HepG2 (cell line): ENCODE measurements around the gene MEX3C. TPM values are rescaled to one million over a fixed set of nuclear protein-coding genes. Genes with fewer than 3 reads are reported as not detected.

Experiments
- ATAC-seq: fragments of 200-7000 bp; cut with Tn5 transposase; 3 replicates; pipeline ENCODE4 v1.9.1; 2020; ENCODE audit warnings: mild to moderate bottlenecking, moderate library complexity
- BruUV-seq: library from RNA; stranded (reverse); fragments of 400-500 nt; replicated peaks from 2 replicates; lab custom pipeline; 2021; lab: Mats Ljungman, UMichigan
- CTCF ChIA-PET: fragments of 300-600 bp; formaldehyde crosslinking; extraction: SDS; loops from one replicate; lab custom pipeline; 2021; ENCODE audit warnings: low total read pairs, inconsistent platforms, low intra/inter-chr PET ratio; lab: Yijun Ruan, JAX
- POLR2A ChIA-PET: fragments of 350-600 bp; sonication (Branson Sonifier 250); formaldehyde crosslinking; loops from one replicate; lab custom pipeline; 2020; ENCODE audit warnings: antibody characterized with exemption, inconsistent platforms; lab: Yijun Ruan, JAX
- DNase-seq: peaks from one replicate; pipeline ENCODE4 v3.0.0-alpha.2; 2015; ENCODE audit warnings: low spot score
- FAIRE-seq: peaks from 3 replicates; lab custom pipeline; 2011; peaks lifted over from hg19 to GRCh38; lab: Jason Lieb, UNC
- H2AFZ ChIP-seq: one replicate; pipeline ENCODE4 v1.6.1; 2011; ENCODE audit warnings: low read length, inconsistent platforms
- H3K27ac ChIP-seq: fragments of 300-600 bp; 3 replicates; pipeline ENCODE4 v1.8.0; 2011; ENCODE audit warnings: mixed run types, mild to moderate bottlenecking, mixed read lengths, low read length, inconsistent platforms; ENCODE audit not compliant: insufficient read depth; ENCODE audit errors: extremely low read length
- H3K27me3 ChIP-seq, 2 experiments: fragments of 200-600 bp in 1 of 2; 2 replicates in 1 of 2; 3 replicates in 1 of 2; pipeline versions ENCODE4 v1.6.0 to v1.8.0; 2011; ENCODE audit warnings: low read length in 2 of 2, mild to moderate bottlenecking in 2 of 2, moderate library complexity in 2 of 2, inconsistent platforms in 1 of 2; ENCODE audit not compliant: insufficient read depth in 2 of 2, control insufficient read depth in 1 of 2
- H3K36me3 ChIP-seq, 2 experiments: fragments of 200-600 bp in 1 of 2; replicated peaks in 1 of 2; 2 replicates in 1 of 2; 3 replicates in 1 of 2; pipeline versions ENCODE4 v1.5.1 to v1.8.0; 2011; ENCODE audit warnings: low read length in 2 of 2, inconsistent platforms in 1 of 2; ENCODE audit not compliant: insufficient read depth in 2 of 2, control insufficient read depth in 1 of 2
- H3K4me1 ChIP-seq: 2 replicates; pipeline ENCODE4 v1.5.1; 2012; ENCODE audit warnings: low read length, inconsistent platforms; ENCODE audit not compliant: insufficient read depth
- H3K4me2 ChIP-seq: 2 replicates; pipeline ENCODE4 v1.6.0; 2011; ENCODE audit warnings: low read depth, low read length, inconsistent platforms
- H3K4me3 ChIP-seq, 3 experiments: fragments of 200-600 bp in 1 of 3; sonication (generic), shearing (Covaris generic) in 1 of 3; replicated peaks in 1 of 3; 2 replicates each; pipeline ENCODE4 v1.5.1; 2011 to 2016; ENCODE audit warnings: low read length in 3 of 3, inconsistent platforms in 2 of 3, low read depth in 2 of 3, mild to moderate bottlenecking in 2 of 3, control low read depth in 1 of 3, mixed read lengths in 1 of 3; ENCODE audit not compliant: insufficient read depth in 1 of 3
- H3K79me2 ChIP-seq: one replicate; pipeline ENCODE4 v1.6.1; 2011; ENCODE audit warnings: low read length, inconsistent platforms; ENCODE audit not compliant: insufficient read depth
- H3K9ac ChIP-seq: 2 replicates; pipeline ENCODE4 v1.6.0; 2011; ENCODE audit warnings: mild to moderate bottlenecking, low read depth, low read length, inconsistent platforms; ENCODE audit not compliant: insufficient read depth
- H3K9me3 ChIP-seq: 2 replicates; pipeline ENCODE4 v1.5.1; 2012; ENCODE audit warnings: mild to moderate bottlenecking, low read length
- H4K20me1 ChIP-seq: 2 replicates; pipeline ENCODE4 v1.6.0; 2011; ENCODE audit warnings: inconsistent platforms, mild to moderate bottlenecking, low read length, moderate library complexity; ENCODE audit not compliant: insufficient read depth
- AGO2 ChIP-seq: fragments of 200-400 bp; formaldehyde crosslinking; optimal IDR thresholded peaks from 2 replicates; pipeline ENCODE3; 2017; ENCODE audit warnings: mild to moderate bottlenecking, low read depth, low read length, moderate library complexity
- ATF7-NPFF ChIP-seq: sonication (generic); formaldehyde crosslinking; IDR thresholded peaks from 2 replicates; pipeline ENCODE4 v1.8.1; 2023; ENCODE audit warnings: mild to moderate bottlenecking, low read depth, missing genetic modification reagents, moderate library complexity
- HNRNPK ChIP-seq: fragments of 200-400 bp; formaldehyde crosslinking; IDR thresholded peaks from 2 replicates; pipeline ENCODE4 v1.6.1; 2018; ENCODE audit warnings: low read length, low read depth, moderate library complexity, mild to moderate bottlenecking; ENCODE audit not compliant: poor library complexity, severe bottlenecking
- MED8 ChIP-seq: sonication (generic); formaldehyde crosslinking; IDR thresholded peaks from 2 replicates; pipeline ENCODE4 v1.8.1; 2023; ENCODE audit warnings: mild to moderate bottlenecking, missing genetic modification reagents; ENCODE audit not compliant: insufficient replicate concordance
- RAD21 ChIP-seq: fragments of 450-650 bp; formaldehyde crosslinking; IDR thresholded peaks from 2 replicates; pipeline ENCODE4 v1.5.0; 2020; ENCODE audit warnings: mild to moderate bottlenecking
- RAD51 ChIP-seq: fragments of 450-650 bp; IDR thresholded peaks from 2 replicates; pipeline ENCODE4 v1.6.1; 2016; ENCODE audit warnings: borderline replicate concordance
- ZNF501 ChIP-seq: sonication (generic); formaldehyde crosslinking; IDR thresholded peaks from 2 replicates; pipeline ENCODE4 v1.5.1; 2020; ENCODE audit warnings: mild to moderate bottlenecking, moderate library complexity, missing genetic modification reagents
- ZNF644 ChIP-seq: IDR thresholded peaks from 2 replicates; pipeline ENCODE4 v1.6.1; 2016; ENCODE audit warnings: low read depth
- ZNF710 ChIP-seq: sonication (generic); formaldehyde crosslinking; IDR thresholded peaks from 2 replicates; pipeline ENCODE4 v1.5.0; 2020; ENCODE audit warnings: mild to moderate bottlenecking, missing genetic modification reagents, borderline replicate concordance
- ZSCAN29 ChIP-seq: sonication (generic); formaldehyde crosslinking; conservative IDR thresholded peaks from 2 replicates; pipeline ENCODE4 v1.4.0; 2020; ENCODE audit warnings: mild to moderate bottlenecking, missing genetic modification reagents
- WGBS: methylation state at CpG from one replicate; pipeline ENCODE4 v1.1.6; 2017; ENCODE audit warnings: low lambda C conversion rate; 5-methylcytosine and 5-hydroxymethylcytosine counted together
- in situ Hi-C: cut with HindIII; loops from 2 replicates; pipeline ENCODE4 v1.10.0; 2017; ENCODE audit warnings: low pct_unique_long_range_greater_than_20kb; ENCODE audit not compliant: extremely low pct_ligation_motif_present
- intact Hi-C: fragments of 100-400 bp; cut with micrococcal nuclease; formaldehyde crosslinking; loops from one replicate; pipeline ENCODE4 v1.10.0; 2022; ENCODE audit not compliant: unreplicated experiment
- polyA plus RNA-seq, 8 experiments: library from polyadenylated mRNA; depleted of rRNA in 3 of 8; stranded (reverse) in 7 of 8; unstranded in 1 of 8; fragments of >200 nt; fragmentation: Illumina TruSeq in 4 of 8; extraction: Trizol in 4 of 8; gene quantifications; 2 replicates each; pipeline versions ENCODE4 v1.2.1 to v1.2.3, GENCODE V29; 2011 to 2016; ENCODE audit warnings: low read depth in 4 of 8, missing spikeins in 1 of 8, mixed read lengths in 1 of 8; ENCODE audit not compliant: insufficient read depth in 1 of 8
- total RNA-seq, 5 experiments: library from RNA; depleted of rRNA; stranded (reverse); fragments of >200 nt; fragmentation: Illumina TruSeq; extraction: Trizol; gene quantifications; 2 replicates each; pipeline ENCODE4 v1.2.3, GENCODE V29; 2016; ENCODE audit warnings: low read depth in 1 of 5

The MEX3C gene
- total and polyA plus RNA-seq, 2 of the 13 experiments (the other 11 are each of a cell fraction or from before 2014, with no cell fraction given): 34.8 to 36.4 TPM

GRCh38 chr18:51138936-51139335 lies 58.5 kb downstream of the MEX3C start:
- Histone ChIP-seq H3K27me3 (peaks cover 1 to 2% of the 10 kb centered on the region in 2 experiments; a peak in 2 of 5 replicates), H3K4me1 (peaks cover 10% of the 10 kb centered on the region; the same call in 1 of the 2 replicates), H2AFZ (no peak overlapping the region), H3K4me2 (no peak overlapping the region), H3K27ac (no peak overlapping the region), H3K9ac (no peak overlapping the region), H3K79me2 (no peaks in the 10 kb centered on the region), H3K36me3 (no peaks in the 10 kb centered on the region), H3K4me3 (no peak overlapping the region), H4K20me1 (no peaks in the 10 kb centered on the region), H3K9me3 (no peaks in the 10 kb centered on the region)
- no peak for DNase-seq
- in situ Hi-C loops: no loop called here
- 83% methylated on average over 8 of the region's 8 CpGs for WGBS
- intact Hi-C loops: loop anchor here (5.0 kb wide), 1 partner anchor 53 kb away; no protein-coding TSS in a partner anchor
- ChIA-PET POLR2A (no interaction called here), CTCF (no interaction called here)
- FAIRE-seq: no peak
- BruUV-seq: no TSS peak
- no peak for ATAC-seq
- TF ChIP-seq MED8 (CRISPR knock-in tag): no peak

- intact Hi-C loops: loop anchor here (5.0 kb wide), 1 partner anchor 54 kb away; no protein-coding TSS in a partner anchor
- TF ChIP-seq ZNF501 (CRISPR knock-in tag) (no peak), RAD21 (CRISPR knock-in tag) (no peak), ZSCAN29 (CRISPR knock-in tag) (no peak), ATF7-NPFF (CRISPR knock-in tag) (no peak), AGO2 (no peak), ZNF644 (CRISPR knock-in tag) (no peak), ZNF710 (CRISPR knock-in tag) (no peak), HNRNPK (no peak), RAD51 (no peak)
These were observed 59.6 kb downstream of the MEX3C start for GRCh38 chr18:51137891-51138290.

More at GRCh38 chr18:51137891-51138290, 59.6 kb downstream of the MEX3C start:
- no peak overlapping the region for H3K9ac ChIP-seq
- ATAC-seq (no peak), DNase-seq (no peak), FAIRE-seq (no peak)
- in situ Hi-C loops: no loop called here
- no peak overlapping the region for H3K4me3 ChIP-seq
- no peaks in the 10 kb centered on the region for H3K9me3 ChIP-seq
- no peaks in the 10 kb centered on the region for H3K36me3 ChIP-seq
- no peaks in the 10 kb centered on the region for H4K20me1 ChIP-seq
- H3K4me2 ChIP-seq: no peak overlapping the region
- no peak overlapping the region for H2AFZ ChIP-seq
- WGBS: 60% methylated on average over 1 of the region's 7 CpGs
- H3K27ac ChIP-seq: no peak overlapping the region
- CTCF ChIA-PET: no interaction called here
- H3K79me2 ChIP-seq: no peaks in the 10 kb centered on the region
- POLR2A ChIA-PET: no interaction called here
- no TSS peak for BruUV-seq
- H3K27me3 ChIP-seq: peaks cover 1 to 4% of the 10 kb centered on the region in 2 experiments; a peak in 2 of 5 replicates
- peaks cover 19% of the 10 kb centered on the region for H3K4me1 ChIP-seq
